Measurements from ENCODE around the gene SDK1.

- TF ChIP-seq POLR2A (IDR thresholded peaks at IDR 0.05) = no peak
- TF ChIP-seq CTCF (IDR thresholded peaks at IDR 0.05) = no peak
Measured at GRCh38 chr7:4070214-4070613, 769.2 kb downstream of the SDK1 start.
